DMS114 treated with DMSO at 0.1 percent for 48 hours (cell line): ENCODE measurements around the gene DBP.

Source experiments
- DNase-seq: peaks from one replicate; lab custom pipeline; 2025; ENCODE audit not compliant: unreplicated experiment; lab: John Stamatoyannopoulos, UW

Gene DBP

DNA sequence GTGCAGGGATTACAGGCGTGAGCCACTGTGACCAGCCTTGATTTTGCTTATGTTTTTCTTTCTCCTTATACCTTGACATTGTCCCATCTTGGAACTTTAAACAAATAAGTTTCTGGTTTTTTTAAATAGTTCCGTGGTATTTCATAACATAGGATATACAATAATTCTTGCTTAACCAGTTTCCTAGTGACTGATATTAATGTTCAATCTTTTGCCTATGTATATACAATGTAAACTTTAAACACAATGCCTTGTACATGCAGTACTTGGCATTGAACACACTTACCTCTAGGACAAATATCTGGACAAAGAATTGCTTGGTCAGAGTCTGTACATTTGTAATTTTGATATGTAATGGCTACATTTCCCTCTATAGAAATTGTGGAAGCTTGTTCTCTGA lies 55.0 kb downstream of the DBP start:
- DNase-seq: no peak
